ENCODE data around the gene TEAD1. TPM values are rescaled to one million over a fixed set of nuclear protein-coding genes. Genes with fewer than 3 reads are reported as not detected.
A peak's percentile ranks its signal among the peaks of the same experiment; 100 is the strongest.

TEAD1 gene
- polyA plus RNA-seq, 1 donor (not counting 4 experiments of a cell fraction or from before 2014, with no cell fraction given): 32.7 TPM

- peak; percentile 92 for FAIRE-seq
- dilution Hi-C loops (cut with MboI; ENCODE audit: extremely low pct_ligation_motif_present, low sequenced_read_pairs): loop anchor here (25.0 kb wide), 1 partner anchor 169 kb away; no protein-coding TSS in a partner anchor
- Histone ChIP-seq H3K4me1 (ENCODE audit: control insufficient read depth, extremely low read depth, insufficient read depth, low read length) (peaks cover 16% of the 10 kb centered on the region), H3K27ac (ENCODE audit: control insufficient read depth, insufficient read depth, low read length) (no peak overlapping the region), H3K9me1 (ENCODE audit: control insufficient read depth, extremely low read depth, insufficient read depth, low read length) (no peaks in the 10 kb centered on the region), H3K4me3 (ENCODE audit: control insufficient read depth in 2 of 3, extremely low read depth in 1 of 3, insufficient read depth in 2 of 3, low read depth in 1 of 3, low read length in 3 of 3) (peak overlapping the region in 1 of 3 experiments; percentile 24), H4K20me1 (ENCODE audit: control insufficient read depth, extremely low read depth, insufficient read depth, low read length) (no peaks in the 10 kb centered on the region), H3K9ac (ENCODE audit: control insufficient read depth, extremely low read depth, insufficient read depth, low read length) (no peak overlapping the region), H2AFZ (ENCODE audit: control insufficient read depth, low read length) (no peak overlapping the region), H3K4me2 (ENCODE audit: control insufficient read depth, extremely low read depth, insufficient read depth, low read depth, low read length) (peak overlapping the region; percentile 73), H3K9me3 (ENCODE audit: control insufficient read depth, low read depth, low read length) (peaks cover 1% of the 10 kb centered on the region), H3K27me3 (ENCODE audit: control insufficient read depth, extremely low read depth, insufficient read depth, low read length) (no peaks in the 10 kb centered on the region), H3K36me3 (ENCODE audit: control insufficient read depth in 2 of 2, extremely low read depth in 1 of 2, insufficient read depth in 2 of 2, low read length in 2 of 2) (no peaks in the 10 kb centered on the region), H3K79me2 (ENCODE audit: control insufficient read depth, insufficient read depth, low read length) (no peaks in the 10 kb centered on the region)
- peak; percentile 71 for DNase-seq (ENCODE audit: low read depth, low spot score)
- TF ChIP-seq CTCF (optimal IDR thresholded peaks at IDR 0.05 in 1 of 3, IDR thresholded peaks at IDR 0.05 in 1 of 3, conservative IDR thresholded peaks at IDR 0.05 in 1 of 3; ENCODE audit: extremely low read depth in 1 of 3, insufficient read depth in 2 of 3, low read length in 3 of 3): no peak
- no peak for TF ChIP-seq EZH2 (IDR thresholded peaks at IDR 0.05; ENCODE audit: low read length)
These were observed 319.4 kb downstream of the TEAD1 start for GRCh38 chr11:12993626-12994025.

Small RNA genes lying within 50 kb of the gene (small RNA-seq; reads per million reads assigned to genes)
- 0 to 0.67 (median 0.50) reads per million in 3 experiments for gene RF00424 (ENCODE audit: insufficient read length in 3 of 3, low read depth in 3 of 3, low replicate concordance in 1 of 3)
